NCI-H1105 treated with DMSO at 0.1 percent for 48 hours (cell line): ENCODE measurements around the gene SMG1.
"Not testable (repeated sequence)": the region's sequence is repeated elsewhere in the genome, so short reads cannot be mapped to it uniquely, and the experiment has no call there.

Experiments
- DNase-seq: peaks from one replicate; lab custom pipeline; 2025; lab: John Stamatoyannopoulos, UW

Gene SMG1

DNA sequence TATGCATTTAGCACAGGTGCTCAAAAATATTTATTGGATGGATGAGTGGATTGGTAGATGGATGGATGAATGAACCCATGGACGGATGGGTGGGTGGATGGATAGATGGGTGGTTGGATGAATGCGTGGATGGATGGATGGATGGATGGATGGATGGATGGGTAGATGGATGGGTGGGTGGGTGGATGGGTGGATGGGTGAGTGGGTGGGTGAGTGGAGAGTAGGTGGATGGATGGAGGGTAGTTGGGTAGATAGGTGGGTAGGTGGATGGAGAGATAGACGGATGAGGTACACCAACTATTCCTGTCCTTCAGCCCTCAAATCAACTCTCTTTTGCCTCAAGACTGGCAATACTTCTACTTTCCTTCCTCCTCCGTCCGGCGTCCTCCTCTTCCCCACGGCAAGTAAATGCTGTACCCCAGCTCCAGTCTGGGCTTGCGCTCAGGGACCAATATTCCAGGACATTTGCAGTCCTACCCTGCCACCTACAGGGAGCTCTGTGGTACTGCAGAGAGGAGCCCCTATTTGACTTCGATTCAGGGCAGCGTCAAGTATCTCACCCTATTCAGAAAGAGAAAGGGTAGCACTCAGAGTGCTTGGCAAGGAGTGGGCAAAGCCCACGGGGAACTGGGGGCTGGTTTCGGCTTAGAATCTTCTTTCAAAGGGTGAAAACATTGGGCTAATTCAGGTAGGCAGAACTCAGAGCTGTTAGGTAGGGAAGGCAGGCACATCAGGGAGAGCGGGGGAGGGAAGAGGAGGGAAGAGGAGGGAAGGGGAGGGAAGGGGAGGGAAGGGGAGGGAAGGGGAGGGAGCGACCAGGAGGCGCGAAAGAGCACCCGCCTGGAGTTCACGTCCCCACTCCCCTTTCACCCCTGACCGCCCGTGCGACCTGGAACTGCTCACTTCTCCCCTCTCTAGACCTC lies 166.3 kb downstream of the SMG1 start:
- peak; percentile 6 for DNase-seq

DNA sequence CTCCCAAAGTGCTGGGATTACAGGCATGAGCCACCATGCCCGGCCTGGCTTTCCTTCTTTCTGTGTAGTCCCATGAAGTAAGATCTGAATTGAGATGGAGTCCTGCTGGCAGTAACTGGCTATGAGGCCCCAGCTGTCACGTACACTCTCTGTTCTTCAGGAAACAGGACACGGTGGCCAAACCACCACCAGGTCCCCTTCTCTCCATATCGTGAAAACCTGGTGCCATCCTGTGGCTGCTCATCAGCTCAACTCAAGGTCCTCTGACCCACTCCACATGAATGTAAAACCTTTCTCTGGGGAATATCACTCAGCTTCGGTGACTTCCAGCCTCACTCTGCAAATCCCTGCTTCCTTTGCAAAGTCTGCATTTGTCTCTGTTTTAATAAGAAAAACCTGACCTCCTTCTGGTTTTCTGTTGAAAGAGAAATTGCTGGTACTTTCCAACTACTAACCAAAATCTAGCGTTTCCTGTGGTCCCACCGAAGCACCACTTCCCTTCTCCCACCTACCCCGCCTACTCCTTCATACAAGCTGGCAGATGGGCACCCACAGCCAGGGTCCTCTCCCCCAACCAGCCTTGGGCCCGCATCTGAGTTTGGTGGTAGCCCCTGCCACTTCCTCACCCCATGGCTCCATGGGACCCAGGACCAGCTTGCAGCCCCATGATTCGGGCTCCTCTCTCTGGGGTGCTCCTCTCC lies 168.1 kb downstream of the SMG1 start:
- DNase-seq = not testable (repeated sequence)

DNA sequence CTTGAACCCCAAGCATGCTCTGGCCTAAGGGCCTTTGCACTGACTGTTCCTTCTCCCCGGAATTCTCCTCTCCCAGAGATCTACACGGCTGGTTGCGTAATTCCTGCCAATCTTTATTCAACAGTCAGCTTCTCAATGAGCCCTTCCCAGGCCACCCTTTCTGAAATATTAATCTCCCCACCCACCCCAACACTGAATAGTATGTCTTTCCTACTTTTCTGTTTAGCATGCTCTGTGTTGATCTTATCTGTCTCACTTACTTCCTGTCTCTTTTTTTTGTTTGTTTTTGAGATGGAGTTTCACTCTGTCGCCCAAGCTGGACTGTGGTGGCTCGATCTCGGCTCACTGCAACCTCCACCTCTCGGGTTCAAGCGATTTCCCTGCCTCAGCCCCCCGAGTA lies 169.6 kb downstream of the SMG1 start:
- DNase-seq = not testable (repeated sequence)
